Natural killer cell (primary cell): ENCODE results near the gene ERAL1. TPM values are rescaled to one million over a fixed set of nuclear protein-coding genes. Genes with fewer than 3 reads are reported as not detected.

Experiments
- ATAC-seq, 3 donors: fragments of 150-1000 bp in 2 of 3; fragments of 200-7000 bp in 1 of 3; cut with Tn5 transposase; 1 replicate in 1 of 3; 2 replicates in 2 of 3; pipeline ENCODE4 v1.10.0; 2021; ENCODE audit warnings: mild to moderate bottlenecking in 2 of 3, moderate library complexity in 2 of 3
- DNase-seq, 2 donors: peaks; one replicate each; pipeline versions ENCODE4 v3.0.0 to v3.0.0-alpha.2; 2013 to 2021; ENCODE audit warnings: mixed read lengths in 1 of 2
- H3K27ac ChIP-seq: one replicate; pipeline ENCODE4 v1.5.1; 2013; ENCODE audit warnings: mild to moderate bottlenecking, low read length
- H3K27me3 ChIP-seq: one replicate; pipeline ENCODE4 v1.6.1; 2013; ENCODE audit warnings: low read length; ENCODE audit not compliant: control insufficient read depth, insufficient read depth
- H3K36me3 ChIP-seq: one replicate; pipeline ENCODE4 v1.6.1; 2013; ENCODE audit warnings: low read length; ENCODE audit not compliant: control insufficient read depth, insufficient read depth
- H3K4me1 ChIP-seq: one replicate; pipeline ENCODE4 v1.6.1; 2013; ENCODE audit warnings: low read length; ENCODE audit not compliant: control insufficient read depth, insufficient read depth
- H3K4me3 ChIP-seq: one replicate; pipeline ENCODE4 v1.5.1; 2013; ENCODE audit warnings: low read length
- H3K9me3 ChIP-seq: one replicate; pipeline ENCODE4 v1.6.1; 2013; ENCODE audit warnings: low read length; ENCODE audit not compliant: control insufficient read depth, insufficient read depth
- H3K27ac Mint-ChIP-seq, 2 donors: one replicate each; pipeline ENCODE4 v1.8.0; 2022; ENCODE audit warnings: mild to moderate bottlenecking in 2 of 2, mixed read lengths in 2 of 2, moderate library complexity in 1 of 2
- H3K27me3 Mint-ChIP-seq, 2 donors: one replicate each; pipeline ENCODE4 v1.8.0; 2022; ENCODE audit warnings: low read depth in 2 of 2, mixed read lengths in 2 of 2
- H3K36me3 Mint-ChIP-seq: one replicate; pipeline ENCODE4 v1.8.0; 2022; ENCODE audit warnings: mixed read lengths
- H3K4me1 Mint-ChIP-seq, 2 donors: one replicate each; pipeline ENCODE4 v1.8.0; 2022; ENCODE audit warnings: mixed read lengths in 2 of 2
- H3K4me3 Mint-ChIP-seq: one replicate; pipeline ENCODE4 v1.8.0; 2022; ENCODE audit warnings: mild to moderate bottlenecking, moderate library complexity, mixed read lengths
- H3K9me3 Mint-ChIP-seq, 2 donors: one replicate each; pipeline ENCODE4 v1.8.0; 2022; ENCODE audit warnings: mixed read lengths in 2 of 2
- WGBS: methylation state at CpG from one replicate; pipeline ENCODE4 v1.1.7; 2013; ENCODE audit warnings: missing lambda C conversion rate; ENCODE audit not compliant: insufficient coverage; 5-methylcytosine and 5-hydroxymethylcytosine counted together
- intact Hi-C: fragments of 100-400 bp; cut with micrococcal nuclease; formaldehyde crosslinking; loops from one replicate; pipeline ENCODE4 v1.14.2; 2022
- total RNA-seq, 4 donors: library from RNA; stranded (reverse); fragments of 120-200 nt in 1 of 4; gene quantifications; one replicate each; pipeline versions ENCODE4 v1.2.3 to v1.2.4, GENCODE V29; 2013 to 2022
- TF ChIP-seq, protein P1 (sequence below): fragments of 200-600 bp; IDR thresholded peaks from one replicate; pipeline ENCODE4 v1.8.0; 2022; ENCODE audit warnings: antibody characterized with exemption

The ERAL1 gene
- total RNA-seq, 3 donors from 2014 or later (not counting 1 experiment from before 2014, with no cell fraction given): 20.9 to 35.2 (median 27.3) TPM

- Mint-ChIP-seq H3K27me3 (no peaks in the 10 kb centered on the region), H3K27ac (peak overlapping the region in 1 of 2 donors; percentile 84), H3K36me3 (no peaks in the 10 kb centered on the region), H3K4me1 (peaks cover 16 to 38% of the 10 kb centered on the region in 2 donors), H3K4me3 (peak overlapping the region; percentile 17), H3K9me3 (no peaks in the 10 kb centered on the region)
- no peaks in the 10 kb centered on the region for H3K9me3 ChIP-seq
- no peak overlapping the region for H3K27ac ChIP-seq
- DNase-seq (no peak), ATAC-seq (no peak)
- TF ChIP-seq, protein P1, sequence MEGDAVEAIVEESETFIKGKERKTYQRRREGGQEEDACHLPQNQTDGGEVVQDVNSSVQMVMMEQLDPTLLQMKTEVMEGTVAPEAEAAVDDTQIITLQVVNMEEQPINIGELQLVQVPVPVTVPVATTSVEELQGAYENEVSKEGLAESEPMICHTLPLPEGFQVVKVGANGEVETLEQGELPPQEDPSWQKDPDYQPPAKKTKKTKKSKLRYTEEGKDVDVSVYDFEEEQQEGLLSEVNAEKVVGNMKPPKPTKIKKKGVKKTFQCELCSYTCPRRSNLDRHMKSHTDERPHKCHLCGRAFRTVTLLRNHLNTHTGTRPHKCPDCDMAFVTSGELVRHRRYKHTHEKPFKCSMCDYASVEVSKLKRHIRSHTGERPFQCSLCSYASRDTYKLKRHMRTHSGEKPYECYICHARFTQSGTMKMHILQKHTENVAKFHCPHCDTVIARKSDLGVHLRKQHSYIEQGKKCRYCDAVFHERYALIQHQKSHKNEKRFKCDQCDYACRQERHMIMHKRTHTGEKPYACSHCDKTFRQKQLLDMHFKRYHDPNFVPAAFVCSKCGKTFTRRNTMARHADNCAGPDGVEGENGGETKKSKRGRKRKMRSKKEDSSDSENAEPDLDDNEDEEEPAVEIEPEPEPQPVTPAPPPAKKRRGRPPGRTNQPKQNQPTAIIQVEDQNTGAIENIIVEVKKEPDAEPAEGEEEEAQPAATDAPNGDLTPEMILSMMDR: no peak
- H3K36me3 ChIP-seq: peaks cover 40% of the 10 kb centered on the region
- intact Hi-C loops: loop anchor here (5.0 kb wide), 2 partner anchors 142 to 257 kb away; partner anchors contain the start of gene BLTP2
- WGBS: 73% methylated on average over 4 of the region's 4 CpGs
- H3K4me3 ChIP-seq: no peak overlapping the region
- H3K27me3 ChIP-seq: no peaks in the 10 kb centered on the region
- H3K4me1 ChIP-seq: peaks cover 21% of the 10 kb centered on the region
These were observed 50.0 kb downstream of the ERAL1 start for GRCh38 chr17:28904800-28905199.

GRCh38 chr17:28906276-28906675 lies 51.5 kb downstream of the ERAL1 start:
- no peaks in the 10 kb centered on the region for H3K36me3 Mint-ChIP-seq
- no peak overlapping the region for H3K4me3 ChIP-seq

GRCh38 chr17:28906706-28907438 lies 52.1 kb downstream of the ERAL1 start:
- H3K4me1 ChIP-seq: peaks cover 10% of the 10 kb centered on the region
- Mint-ChIP-seq H3K4me3 (no peak overlapping the region), H3K27ac (peak overlapping the region; percentile 14 to 44), H3K4me1 (peaks cover 5 to 24% of the 10 kb centered on the region in 2 donors), H3K36me3 (no peaks in the 10 kb centered on the region), H3K27me3 (no peaks in the 10 kb centered on the region), H3K9me3 (no peaks in the 10 kb centered on the region)
- no peaks in the 10 kb centered on the region for H3K27me3 ChIP-seq
- no peak for ATAC-seq
- no peak overlapping the region for H3K4me3 ChIP-seq
- DNase-seq: no peak
- intact Hi-C loops: no loop called here
- H3K9me3 ChIP-seq: no peaks in the 10 kb centered on the region
- H3K36me3 ChIP-seq: peaks cover 60% of the 10 kb centered on the region
- no peak overlapping the region for H3K27ac ChIP-seq
- 86% methylated on average over 6 of the region's 7 CpGs for WGBS
- TF ChIP-seq, protein P1: no peak

More at GRCh38 chr17:28906276-28906675, 51.5 kb downstream of the ERAL1 start:
- Mint-ChIP-seq H3K4me3 (no peak overlapping the region), H3K9me3 (no peaks in the 10 kb centered on the region), H3K27me3 (no peaks in the 10 kb centered on the region), H3K27ac (peak overlapping the region; percentile 14 to 30), H3K4me1 (peaks cover 10 to 29% of the 10 kb centered on the region in 2 donors)
- H3K27ac ChIP-seq: no peak overlapping the region
- 99% methylated on average over 9 of the region's 9 CpGs for WGBS
- ATAC-seq (no peak), DNase-seq (no peak)
- H3K9me3 ChIP-seq: no peaks in the 10 kb centered on the region
- intact Hi-C loops: no loop called here
- H3K36me3 ChIP-seq: peaks cover 54% of the 10 kb centered on the region
- no peaks in the 10 kb centered on the region for H3K27me3 ChIP-seq
- H3K4me1 ChIP-seq: peaks cover 16% of the 10 kb centered on the region
- TF ChIP-seq, protein P1: no peak
